ENCODE results near the gene NGF.
A peak's percentile ranks its signal among the peaks of the same experiment; 100 is the strongest.

NGF gene

DNA sequence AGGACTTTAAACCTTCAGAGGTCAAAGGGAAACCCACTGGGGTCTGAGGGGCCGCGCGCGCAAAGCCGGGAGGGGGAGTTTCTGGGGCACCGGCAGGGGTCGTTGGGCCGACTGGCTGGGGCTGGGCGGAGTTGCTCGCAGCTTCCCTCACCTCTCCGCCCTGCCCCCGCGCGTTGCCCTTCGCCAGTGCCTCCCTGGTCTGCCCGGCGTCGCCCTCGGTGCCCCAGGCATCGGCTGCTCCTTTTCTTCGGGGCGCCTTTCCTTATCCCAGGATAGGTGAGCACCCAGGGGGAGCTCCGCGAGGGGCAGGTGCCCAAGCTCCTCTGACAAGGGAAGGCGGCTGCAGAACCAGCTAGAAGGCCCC, 390 bp upstream of the NGF start:
- no peaks in the 10 kb centered on the region for H3K36me3 ChIP-seq (ENCODE audit: control insufficient read depth in 1 of 2, insufficient read depth in 2 of 2, low read length in 2 of 2)
- H3K4me1 ChIP-seq (ENCODE audit: control insufficient read depth in 1 of 2, insufficient read depth in 2 of 2, low read length in 2 of 2): peaks cover 0 to 3% of the 10 kb centered on the region in 2 donors
- no peaks in the 10 kb centered on the region for H3K9me3 ChIP-seq (ENCODE audit: control insufficient read depth in 1 of 2, low read length in 2 of 2)
- H3K27me3 ChIP-seq (ENCODE audit: control insufficient read depth in 1 of 2, insufficient read depth in 2 of 2, low read length in 2 of 2): peaks cover 18 to 21% of the 10 kb centered on the region in 2 donors
- no peak overlapping the region for H3K27ac ChIP-seq (ENCODE audit: low read depth, low read length)
- H3K9ac ChIP-seq (ENCODE audit: low read depth in 1 of 2, low read length in 2 of 2): no peak overlapping the region
- no peak overlapping the region for H3K4me3 ChIP-seq (ENCODE audit: low read depth in 1 of 2, low read length in 2 of 2)

DNA sequence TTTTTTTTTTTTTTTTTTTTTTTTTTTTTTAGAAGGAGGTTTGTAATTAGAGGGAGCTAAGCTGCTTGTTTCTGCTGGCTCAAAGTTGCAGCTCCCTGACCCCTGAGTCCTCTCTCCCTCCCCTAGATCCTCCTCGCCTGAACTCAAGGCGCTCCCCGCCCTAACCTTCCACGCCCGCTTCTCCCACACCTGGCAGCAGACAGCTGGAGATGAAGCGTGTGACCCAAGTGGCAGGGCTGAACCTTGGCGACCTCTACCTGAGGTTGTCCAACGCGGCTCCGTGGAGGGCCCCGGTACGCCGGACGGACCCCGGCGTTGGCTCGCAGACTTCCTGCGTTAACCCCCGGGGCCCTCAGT, 795 bp downstream of the NGF start:
- no peak overlapping the region for H3K27ac ChIP-seq (ENCODE audit: low read depth, low read length)
- peaks cover 0 to 3% of the 10 kb centered on the region in 2 donors for H3K4me1 ChIP-seq (ENCODE audit: control insufficient read depth in 1 of 2, insufficient read depth in 2 of 2, low read length in 2 of 2)
- H3K9ac ChIP-seq (ENCODE audit: low read depth in 1 of 2, low read length in 2 of 2): no peak overlapping the region
- H3K27me3 ChIP-seq (ENCODE audit: control insufficient read depth in 1 of 2, insufficient read depth in 2 of 2, low read length in 2 of 2): peaks cover 20 to 21% of the 10 kb centered on the region in 2 donors
- peak overlapping the region in 1 of 2 donors; percentile 40 for H3K4me3 ChIP-seq (ENCODE audit: low read depth in 1 of 2, low read length in 2 of 2)
- H3K9me3 ChIP-seq (ENCODE audit: control insufficient read depth in 1 of 2, low read length in 2 of 2): no peaks in the 10 kb centered on the region
- H3K36me3 ChIP-seq (ENCODE audit: control insufficient read depth in 1 of 2, insufficient read depth in 2 of 2, low read length in 2 of 2): no peaks in the 10 kb centered on the region

- H3K36me3 ChIP-seq (ENCODE audit: control insufficient read depth in 1 of 2, insufficient read depth in 2 of 2, low read length in 2 of 2): no peaks in the 10 kb centered on the region
- H3K9me3 ChIP-seq (ENCODE audit: control insufficient read depth in 1 of 2, low read length in 2 of 2): no peaks in the 10 kb centered on the region
- H3K4me1 ChIP-seq (ENCODE audit: control insufficient read depth in 1 of 2, insufficient read depth in 2 of 2, low read length in 2 of 2): peaks cover 0 to 3% of the 10 kb centered on the region in 2 donors
- no peak overlapping the region for H3K9ac ChIP-seq (ENCODE audit: low read depth in 1 of 2, low read length in 2 of 2)
- H3K27ac ChIP-seq (ENCODE audit: low read depth, low read length): no peak overlapping the region
- no peak overlapping the region for H3K4me3 ChIP-seq (ENCODE audit: low read depth in 1 of 2, low read length in 2 of 2)
- peaks cover 20 to 21% of the 10 kb centered on the region in 2 donors for H3K27me3 ChIP-seq (ENCODE audit: control insufficient read depth in 1 of 2, insufficient read depth in 2 of 2, low read length in 2 of 2)
Measured at GRCh38 chr1:115336741-115337140, 1.3 kb downstream of the NGF start.

GRCh38 chr1:115332813-115333608, 5.0 kb downstream of the NGF start:
- Histone ChIP-seq H3K9ac (ENCODE audit: low read depth in 1 of 2, low read length in 2 of 2) (no peak overlapping the region), H3K4me1 (ENCODE audit: control insufficient read depth in 1 of 2, insufficient read depth in 2 of 2, low read length in 2 of 2) (peaks cover 0 to 3% of the 10 kb centered on the region in 2 donors), H3K27me3 (ENCODE audit: control insufficient read depth in 1 of 2, insufficient read depth in 2 of 2, low read length in 2 of 2) (peaks cover 7 to 16% of the 10 kb centered on the region in 2 donors), H3K4me3 (ENCODE audit: low read depth in 1 of 2, low read length in 2 of 2) (no peak overlapping the region), H3K9me3 (ENCODE audit: control insufficient read depth in 1 of 2, low read length in 2 of 2) (no peaks in the 10 kb centered on the region), H3K36me3 (ENCODE audit: control insufficient read depth in 1 of 2, insufficient read depth in 2 of 2, low read length in 2 of 2) (no peaks in the 10 kb centered on the region), H3K27ac (ENCODE audit: low read depth, low read length) (no peak overlapping the region)

GRCh38 chr1:115331558-115332331, 6.3 kb downstream of the NGF start:
- Histone ChIP-seq H3K4me1 (ENCODE audit: control insufficient read depth in 1 of 2, insufficient read depth in 2 of 2, low read length in 2 of 2) (no peaks in the 10 kb centered on the region), H3K4me3 (ENCODE audit: low read depth in 1 of 2, low read length in 2 of 2) (no peak overlapping the region), H3K36me3 (ENCODE audit: control insufficient read depth in 1 of 2, insufficient read depth in 2 of 2, low read length in 2 of 2) (no peaks in the 10 kb centered on the region), H3K27me3 (ENCODE audit: control insufficient read depth in 1 of 2, insufficient read depth in 2 of 2, low read length in 2 of 2) (peaks cover 5 to 6% of the 10 kb centered on the region in 2 donors), H3K27ac (ENCODE audit: low read depth, low read length) (no peak overlapping the region), H3K9me3 (ENCODE audit: control insufficient read depth in 1 of 2, low read length in 2 of 2) (no peaks in the 10 kb centered on the region), H3K9ac (ENCODE audit: low read depth in 1 of 2, low read length in 2 of 2) (no peak overlapping the region)

- H3K27ac ChIP-seq (ENCODE audit: low read depth, low read length): no peak overlapping the region
- H3K4me3 ChIP-seq (ENCODE audit: low read depth in 1 of 2, low read length in 2 of 2): no peak overlapping the region
- H3K4me1 ChIP-seq (ENCODE audit: control insufficient read depth in 1 of 2, insufficient read depth in 2 of 2, low read length in 2 of 2): no peaks in the 10 kb centered on the region
Measured at GRCh38 chr1:115330480-115331013, 7.5 kb downstream of the NGF start.

DNA sequence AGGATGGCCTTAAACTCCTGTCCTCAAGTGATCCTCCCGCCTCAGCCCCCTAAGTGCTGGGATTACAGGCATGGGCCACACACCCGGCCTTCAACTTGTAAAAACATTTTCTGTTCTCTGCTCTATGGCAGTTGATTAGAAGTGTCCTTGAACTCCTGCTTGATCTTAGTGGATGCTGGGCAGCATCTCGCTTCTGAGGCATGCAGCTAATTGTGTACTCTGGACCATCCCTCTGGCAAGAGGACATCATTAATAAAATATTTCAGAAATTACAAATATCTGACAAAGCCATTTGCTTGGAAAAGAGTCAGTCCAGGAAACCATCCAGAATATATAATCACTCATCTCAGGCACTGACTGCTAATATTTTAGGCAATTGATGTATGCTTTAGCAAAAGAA, 8.1 kb downstream of the NGF start:
- no peak overlapping the region for H3K9ac ChIP-seq (ENCODE audit: low read depth in 1 of 2, low read length in 2 of 2)
- H3K9me3 ChIP-seq (ENCODE audit: control insufficient read depth in 1 of 2, low read length in 2 of 2): no peaks in the 10 kb centered on the region
- H3K36me3 ChIP-seq (ENCODE audit: control insufficient read depth in 1 of 2, insufficient read depth in 2 of 2, low read length in 2 of 2): no peaks in the 10 kb centered on the region
- H3K27ac ChIP-seq (ENCODE audit: low read depth, low read length): no peak overlapping the region
- H3K4me1 ChIP-seq (ENCODE audit: control insufficient read depth in 1 of 2, insufficient read depth in 2 of 2, low read length in 2 of 2): no peaks in the 10 kb centered on the region
- peaks cover 0 to 3% of the 10 kb centered on the region in 2 donors for H3K27me3 ChIP-seq (ENCODE audit: control insufficient read depth in 1 of 2, insufficient read depth in 2 of 2, low read length in 2 of 2)
- H3K4me3 ChIP-seq (ENCODE audit: low read depth in 1 of 2, low read length in 2 of 2): no peak overlapping the region

More at GRCh38 chr1:115330480-115331013, 7.5 kb downstream of the NGF start:
- Histone ChIP-seq H3K9ac (ENCODE audit: low read depth in 1 of 2, low read length in 2 of 2) (no peak overlapping the region), H3K36me3 (ENCODE audit: control insufficient read depth in 1 of 2, insufficient read depth in 2 of 2, low read length in 2 of 2) (no peaks in the 10 kb centered on the region), H3K27me3 (ENCODE audit: control insufficient read depth in 1 of 2, insufficient read depth in 2 of 2, low read length in 2 of 2) (peaks cover 0 to 3% of the 10 kb centered on the region in 2 donors), H3K9me3 (ENCODE audit: control insufficient read depth in 1 of 2, low read length in 2 of 2) (no peaks in the 10 kb centered on the region)

- no peak overlapping the region for H3K27ac ChIP-seq (ENCODE audit: low read depth, low read length)
- H3K27me3 ChIP-seq (ENCODE audit: control insufficient read depth in 1 of 2, insufficient read depth in 2 of 2, low read length in 2 of 2): peaks cover 0 to 2% of the 10 kb centered on the region in 2 donors
- no peaks in the 10 kb centered on the region for H3K9me3 ChIP-seq (ENCODE audit: control insufficient read depth in 1 of 2, low read length in 2 of 2)
- no peaks in the 10 kb centered on the region for H3K4me1 ChIP-seq (ENCODE audit: control insufficient read depth in 1 of 2, insufficient read depth in 2 of 2, low read length in 2 of 2)
- H3K9ac ChIP-seq (ENCODE audit: low read depth in 1 of 2, low read length in 2 of 2): no peak overlapping the region
- H3K4me3 ChIP-seq (ENCODE audit: low read depth in 1 of 2, low read length in 2 of 2): no peak overlapping the region
- H3K36me3 ChIP-seq (ENCODE audit: control insufficient read depth in 1 of 2, insufficient read depth in 2 of 2, low read length in 2 of 2): no peaks in the 10 kb centered on the region
Measured at GRCh38 chr1:115327270-115327669, 10.8 kb downstream of the NGF start.

GRCh38 chr1:115326419-115326818, 11.6 kb downstream of the NGF start:
- H3K4me1 ChIP-seq (ENCODE audit: control insufficient read depth in 1 of 2, insufficient read depth in 2 of 2, low read length in 2 of 2): no peaks in the 10 kb centered on the region
- H3K27ac ChIP-seq (ENCODE audit: low read depth, low read length): no peak overlapping the region
- H3K27me3 ChIP-seq (ENCODE audit: control insufficient read depth in 1 of 2, insufficient read depth in 2 of 2, low read length in 2 of 2): peaks cover 0 to 2% of the 10 kb centered on the region in 2 donors
- no peaks in the 10 kb centered on the region for H3K36me3 ChIP-seq (ENCODE audit: control insufficient read depth in 1 of 2, insufficient read depth in 2 of 2, low read length in 2 of 2)
- H3K9ac ChIP-seq (ENCODE audit: low read depth in 1 of 2, low read length in 2 of 2): no peak overlapping the region
- H3K9me3 ChIP-seq (ENCODE audit: control insufficient read depth in 1 of 2, low read length in 2 of 2): no peaks in the 10 kb centered on the region
- no peak overlapping the region for H3K4me3 ChIP-seq (ENCODE audit: low read depth in 1 of 2, low read length in 2 of 2)

DNA sequence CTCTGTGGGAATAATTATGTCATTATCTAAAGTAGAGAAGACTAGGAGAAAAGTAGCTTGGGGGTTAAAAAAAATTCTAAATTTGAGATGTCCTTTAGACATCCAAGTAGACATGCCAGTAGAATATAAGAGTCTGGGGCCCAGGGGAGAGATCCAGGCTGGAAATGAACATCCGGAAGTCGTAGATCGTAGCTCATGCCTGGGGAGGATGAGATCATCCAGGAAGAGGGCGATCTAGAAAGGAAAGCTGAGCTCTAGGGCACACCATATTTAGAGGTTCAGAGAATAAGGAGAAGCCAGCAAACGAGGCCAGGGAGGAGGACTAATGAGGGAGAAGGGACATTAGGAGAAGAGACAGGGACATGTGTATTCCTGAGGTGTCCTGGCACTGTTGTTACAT, 12.2 kb downstream of the NGF start:
- H3K9me3 ChIP-seq (ENCODE audit: control insufficient read depth in 1 of 2, low read length in 2 of 2): no peaks in the 10 kb centered on the region
- no peaks in the 10 kb centered on the region for H3K4me1 ChIP-seq (ENCODE audit: control insufficient read depth in 1 of 2, insufficient read depth in 2 of 2, low read length in 2 of 2)
- no peaks in the 10 kb centered on the region for H3K36me3 ChIP-seq (ENCODE audit: control insufficient read depth in 1 of 2, insufficient read depth in 2 of 2, low read length in 2 of 2)
- H3K27ac ChIP-seq (ENCODE audit: low read depth, low read length): no peak overlapping the region
- no peak overlapping the region for H3K4me3 ChIP-seq (ENCODE audit: low read depth in 1 of 2, low read length in 2 of 2)
- H3K9ac ChIP-seq (ENCODE audit: low read depth in 1 of 2, low read length in 2 of 2): no peak overlapping the region
- peaks cover 0 to 2% of the 10 kb centered on the region in 2 donors for H3K27me3 ChIP-seq (ENCODE audit: control insufficient read depth in 1 of 2, insufficient read depth in 2 of 2, low read length in 2 of 2)

All from duodenal mucosa (tissue), 2 donors.